ENCODE measurements around the gene SMTNL2.
A peak's percentile ranks its signal among the peaks of the same experiment; 100 is the strongest.
"Not testable (repeated sequence)": the region's sequence is repeated elsewhere in the genome, so short reads cannot be mapped to it uniquely, and the experiment has no call there.

The SMTNL2 gene

DNA sequence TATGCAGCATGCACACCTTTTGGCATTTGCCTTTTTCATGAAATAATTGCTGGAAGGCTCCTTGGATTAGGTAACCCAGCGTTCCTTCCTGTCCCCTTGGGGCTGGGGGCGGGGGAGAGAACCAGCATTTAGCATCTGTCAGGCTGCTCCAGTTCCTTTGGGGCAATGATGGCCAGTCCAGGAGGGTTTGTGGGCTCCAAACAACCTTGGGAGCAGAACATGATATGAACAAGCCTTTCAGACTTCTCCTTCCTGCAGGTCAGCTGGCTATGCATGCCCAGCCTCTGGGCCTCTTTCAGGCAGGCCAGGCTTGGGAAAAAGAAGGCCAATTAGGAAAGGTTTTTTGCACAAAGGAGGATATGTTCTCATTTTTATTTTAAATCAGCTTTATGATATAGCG, 1.1 kb upstream of the SMTNL2 start:
- Mint-ChIP-seq H3K36me3 (no peaks in the 10 kb centered on the region), H3K4me3 (peak overlapping the region; percentile 54), H3K4me1 (peaks cover 5% of the 10 kb centered on the region), H3K27ac (no peak overlapping the region), H3K9me3 (no peaks in the 10 kb centered on the region)
- DNase-seq (ENCODE audit: low spot score in 2 of 2) = no peak
- ATAC-seq = no peak

DNA sequence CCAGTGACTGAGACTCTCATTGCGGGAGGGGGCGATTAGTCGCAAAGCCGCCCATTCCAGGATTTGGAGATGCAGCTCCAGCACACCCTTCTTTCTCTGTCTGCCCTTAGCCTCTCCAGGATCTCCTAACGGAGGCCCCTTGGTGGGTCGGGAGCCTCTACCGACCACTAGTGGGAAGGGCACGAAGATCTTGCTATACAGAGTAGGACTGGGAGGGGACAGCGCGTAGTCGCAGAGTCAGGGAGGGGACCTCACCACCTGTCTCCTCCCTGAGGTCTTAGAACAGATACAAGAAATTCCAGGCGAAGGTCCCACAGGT, 588 bp upstream of the SMTNL2 start:
- Mint-ChIP-seq H3K4me1 (peaks cover 5% of the 10 kb centered on the region), H3K36me3 (no peaks in the 10 kb centered on the region), H3K4me3 (peak overlapping the region; percentile 54), H3K27ac (no peak overlapping the region), H3K9me3 (no peaks in the 10 kb centered on the region)
- peak; percentile 27 for ATAC-seq
- no peak for DNase-seq (ENCODE audit: low spot score in 2 of 2)

DNA sequence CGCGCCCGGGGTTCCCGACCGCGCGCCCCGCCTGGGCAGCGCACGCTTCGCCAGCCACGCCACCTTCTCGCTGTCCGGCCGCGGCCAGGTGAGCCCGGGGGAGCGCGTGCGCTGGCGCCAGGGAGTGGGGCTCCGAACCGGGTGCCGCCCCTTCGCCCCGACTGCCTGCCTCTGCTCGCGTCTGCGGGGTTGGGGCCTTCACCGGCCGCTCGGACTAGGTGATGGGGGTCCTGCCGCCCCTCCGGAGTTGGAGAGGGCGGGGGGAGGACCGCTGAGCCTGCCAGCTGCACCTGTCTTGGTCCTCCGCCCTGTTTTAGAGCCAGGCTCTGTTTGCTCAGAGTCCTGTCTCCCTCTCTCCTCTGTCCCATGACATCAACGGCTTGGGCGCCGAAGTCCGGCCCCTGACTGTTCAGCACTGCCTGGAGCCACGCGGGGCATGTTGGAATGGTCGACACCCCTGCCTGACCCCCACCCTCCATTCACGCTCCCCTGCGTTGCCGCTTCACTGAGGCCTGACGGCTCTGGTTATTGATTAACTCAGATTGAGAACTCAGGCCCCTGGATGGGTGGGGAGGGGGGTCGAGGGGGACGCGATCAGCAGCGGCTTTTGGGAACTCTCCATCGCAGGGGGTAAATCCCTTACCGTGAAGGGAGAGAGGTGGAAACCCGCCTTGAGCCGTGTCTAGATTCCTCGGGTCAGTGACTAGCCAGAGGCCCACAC, 748 bp downstream of the SMTNL2 start:
- no peaks in the 10 kb centered on the region for H3K36me3 Mint-ChIP-seq
- peak overlapping the region; percentile 39 for H3K4me3 Mint-ChIP-seq
- DNase-seq (ENCODE audit: low spot score in 2 of 2) = no peak

DNA sequence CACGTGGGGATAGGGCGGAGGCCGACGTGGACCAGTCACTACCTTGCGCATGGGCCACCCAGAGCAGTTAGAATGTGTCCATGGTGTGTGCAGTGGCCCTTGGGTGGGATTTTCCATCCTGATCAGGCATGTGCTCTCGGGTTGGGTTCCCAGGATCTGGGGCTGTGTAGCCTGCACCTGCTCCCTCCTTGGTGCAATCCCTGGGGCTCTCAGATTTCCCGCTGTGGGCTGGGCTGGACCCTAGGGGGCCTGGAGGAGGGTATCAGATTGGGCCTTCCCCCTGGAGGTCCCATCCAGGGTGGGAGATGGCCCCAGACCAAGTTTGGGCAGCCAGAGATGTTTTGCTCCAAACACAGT, 1.3 kb downstream of the SMTNL2 start:
- Mint-ChIP-seq H3K27ac (no peak overlapping the region), H3K4me1 (peaks cover 5% of the 10 kb centered on the region), H3K36me3 (no peaks in the 10 kb centered on the region), H3K4me3 (peak overlapping the region; percentile 39), H3K9me3 (no peaks in the 10 kb centered on the region)
- DNase-seq (ENCODE audit: low spot score in 2 of 2) = no peak
- no peak for ATAC-seq

More for the DNA sequence above, 748 bp downstream of the SMTNL2 start:
- Mint-ChIP-seq H3K4me1 (peaks cover 5% of the 10 kb centered on the region), H3K27ac (no peak overlapping the region), H3K9me3 (no peaks in the 10 kb centered on the region)
- no peak for ATAC-seq

DNA sequence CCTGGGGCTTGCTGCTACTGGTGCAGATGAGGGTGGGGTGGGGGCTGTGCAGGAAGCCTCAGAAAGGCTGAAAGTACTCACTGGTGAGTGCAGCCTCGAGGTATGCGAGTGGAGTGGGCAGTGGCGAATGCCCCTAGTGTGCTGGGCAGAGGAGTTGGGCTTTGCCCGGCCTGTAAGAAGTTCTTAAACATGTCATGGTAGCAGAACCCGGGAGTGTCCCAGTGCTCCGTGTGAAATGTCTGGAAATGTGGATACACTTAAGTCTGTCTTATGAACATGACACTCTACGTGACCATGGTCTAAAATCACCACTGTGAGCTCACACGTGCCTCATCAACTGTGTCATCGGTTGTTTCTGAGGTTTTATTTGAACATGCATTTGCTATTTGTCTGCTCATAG, 1.7 kb downstream of the SMTNL2 start:
- H3K27ac Mint-ChIP-seq = no peak overlapping the region

DNA sequence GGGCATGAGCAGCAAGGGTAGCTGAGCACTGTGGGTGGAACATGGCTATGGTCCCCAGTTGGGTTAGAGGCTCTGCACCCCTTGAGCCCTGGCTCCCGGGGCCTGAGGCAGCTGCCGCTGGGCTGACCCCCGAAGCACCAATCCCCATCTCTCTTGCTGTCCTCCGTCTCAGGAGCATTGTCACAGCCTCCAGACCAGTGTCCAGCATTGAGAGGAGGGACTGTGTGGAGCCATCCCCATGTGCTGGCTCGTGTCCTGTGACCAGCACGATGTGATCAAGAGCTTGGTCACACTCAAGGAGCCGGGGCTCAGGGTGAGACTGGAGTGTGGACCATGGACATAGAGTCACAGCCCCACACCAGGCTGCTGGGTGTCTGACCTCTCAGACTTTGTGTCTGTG, 2.9 kb downstream of the SMTNL2 start:
- peak; percentile 6 for ATAC-seq
- no peaks in the 10 kb centered on the region for H3K36me3 Mint-ChIP-seq

More for the DNA sequence above, 1.7 kb downstream of the SMTNL2 start:
- ATAC-seq = no peak
- Mint-ChIP-seq H3K9me3 (no peaks in the 10 kb centered on the region), H3K4me3 (no peak overlapping the region), H3K4me1 (peaks cover 5% of the 10 kb centered on the region), H3K36me3 (no peaks in the 10 kb centered on the region)
- no peak for DNase-seq (ENCODE audit: low spot score in 2 of 2)

DNA sequence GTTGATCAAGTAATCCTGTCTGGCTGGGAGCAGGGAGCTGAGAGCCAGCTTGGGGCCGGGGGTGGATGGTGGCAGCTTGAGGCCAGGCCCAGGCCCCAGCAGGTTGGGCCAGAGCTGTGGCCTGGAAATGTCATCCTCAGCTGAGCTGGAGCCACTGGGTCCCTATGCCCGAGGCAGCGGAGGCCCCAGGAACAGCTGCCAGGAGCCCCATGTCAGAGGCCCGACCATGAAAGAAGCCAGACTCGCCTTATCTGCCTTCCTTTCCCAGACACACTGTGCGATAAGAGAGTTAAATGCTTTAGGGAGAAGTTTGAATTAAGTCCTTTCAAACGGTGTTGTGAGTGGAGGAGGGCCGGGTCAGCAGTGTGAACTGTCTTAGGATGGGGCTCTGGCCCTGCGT, 3.5 kb downstream of the SMTNL2 start:
- H3K27ac Mint-ChIP-seq = no peak overlapping the region
- DNase-seq (ENCODE audit: low spot score in 2 of 2) = no peak
- H3K9me3 Mint-ChIP-seq = no peaks in the 10 kb centered on the region
- no peaks in the 10 kb centered on the region for H3K36me3 Mint-ChIP-seq
- H3K4me3 Mint-ChIP-seq = no peak overlapping the region
- H3K4me1 Mint-ChIP-seq = peaks cover 5% of the 10 kb centered on the region
- ATAC-seq = no peak

More for the DNA sequence above, 2.9 kb downstream of the SMTNL2 start:
- DNase-seq (ENCODE audit: low spot score in 2 of 2) = no peak
- H3K4me1 Mint-ChIP-seq = peaks cover 5% of the 10 kb centered on the region
- no peak overlapping the region for H3K4me3 Mint-ChIP-seq
- no peaks in the 10 kb centered on the region for H3K9me3 Mint-ChIP-seq
- H3K27ac Mint-ChIP-seq = no peak overlapping the region

DNA sequence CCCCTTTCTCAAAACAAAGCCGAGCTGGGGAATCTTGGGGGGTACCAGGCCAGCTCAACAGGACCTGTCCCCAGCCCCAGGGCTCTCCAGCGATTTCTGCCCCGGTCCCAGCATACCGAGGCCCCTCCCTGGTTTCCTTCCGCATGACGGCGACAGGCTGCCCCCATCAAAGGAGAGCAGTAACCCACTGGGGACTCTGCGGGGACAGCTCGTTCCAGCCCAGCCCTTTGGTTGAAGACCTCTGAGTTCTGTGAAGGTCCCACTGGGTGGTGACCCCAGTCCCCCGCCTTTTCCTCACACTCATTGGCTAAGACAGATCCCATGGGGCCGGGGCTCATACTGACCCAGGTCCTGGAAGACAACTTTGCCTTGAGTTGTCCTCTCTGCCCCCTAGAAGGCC, 4.1 kb downstream of the SMTNL2 start:
- no peak overlapping the region for H3K27ac Mint-ChIP-seq
- H3K9me3 Mint-ChIP-seq = no peaks in the 10 kb centered on the region
- DNase-seq (ENCODE audit: low spot score in 2 of 2) (no peak), ATAC-seq (no peak)
- no peak overlapping the region for H3K4me3 Mint-ChIP-seq
- H3K4me1 Mint-ChIP-seq = peaks cover 5% of the 10 kb centered on the region
- H3K36me3 Mint-ChIP-seq = no peaks in the 10 kb centered on the region

DNA sequence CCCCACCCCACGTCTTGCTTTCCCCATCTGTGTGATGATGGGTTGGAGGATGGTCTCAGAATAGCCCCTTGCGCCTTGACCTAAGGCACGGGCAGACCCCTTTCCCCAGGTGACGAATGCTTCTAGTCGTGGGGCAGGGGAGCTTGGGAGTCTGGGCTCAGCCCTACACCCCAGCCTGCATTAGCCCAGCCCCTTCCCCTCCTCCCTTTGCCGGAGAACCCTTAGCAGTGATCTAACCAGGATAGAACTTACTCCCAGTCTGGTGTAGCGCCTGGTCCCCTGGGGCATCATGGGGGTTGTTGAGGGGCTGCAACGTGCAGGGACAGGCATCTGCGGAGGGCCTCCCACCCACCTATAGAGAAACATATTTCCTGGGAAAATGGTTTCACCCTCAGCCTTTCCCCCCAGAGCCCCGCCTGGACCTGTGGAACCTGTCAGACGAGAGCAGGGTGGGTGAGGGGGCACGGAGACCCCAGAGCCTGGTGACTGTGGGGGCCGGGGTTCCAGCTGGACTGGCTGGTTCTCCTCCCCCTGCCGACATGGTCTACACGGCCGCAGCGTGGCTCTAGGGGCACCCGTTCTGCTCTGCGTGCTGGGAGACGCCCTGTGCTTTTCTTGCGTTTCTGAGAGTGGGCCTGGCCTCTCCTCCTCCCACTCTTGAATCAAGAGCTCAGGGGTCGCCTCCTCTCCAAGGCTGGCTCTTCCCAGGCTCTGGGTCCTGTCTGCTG, 4.7 kb downstream of the SMTNL2 start:
- no peak for ATAC-seq
- Mint-ChIP-seq H3K36me3 (no peaks in the 10 kb centered on the region), H3K9me3 (no peaks in the 10 kb centered on the region), H3K27ac (no peak overlapping the region), H3K4me3 (no peak overlapping the region), H3K4me1 (peaks cover 5% of the 10 kb centered on the region)
- no peak for DNase-seq (ENCODE audit: low spot score in 2 of 2)

DNA sequence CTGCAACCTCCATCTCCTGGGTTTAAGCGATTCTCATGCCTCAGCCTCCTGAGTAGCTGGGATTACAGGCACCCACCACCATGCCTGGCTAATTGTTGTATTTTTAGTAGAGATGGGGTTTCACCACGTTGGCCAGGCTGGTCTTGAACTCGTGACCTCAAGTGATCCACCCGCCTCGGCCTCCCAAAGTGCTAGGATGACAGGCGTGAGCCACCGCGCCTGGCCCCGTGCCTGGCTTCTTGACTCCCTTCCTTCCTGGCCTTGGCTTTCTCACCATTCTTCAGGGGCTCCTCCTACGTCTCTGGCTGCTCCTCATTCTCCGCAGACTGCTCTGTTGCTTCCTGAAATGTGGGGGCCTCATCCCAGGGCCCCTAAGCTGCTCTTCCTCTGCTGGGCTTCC, 5.7 kb downstream of the SMTNL2 start:
- H3K9me3 Mint-ChIP-seq; ATAC-seq; H3K4me1 Mint-ChIP-seq; H3K4me3 Mint-ChIP-seq; H3K36me3 Mint-ChIP-seq; H3K27ac Mint-ChIP-seq; DNase-seq (ENCODE audit: low spot score in 2 of 2): not testable (repeated sequence)

DNA sequence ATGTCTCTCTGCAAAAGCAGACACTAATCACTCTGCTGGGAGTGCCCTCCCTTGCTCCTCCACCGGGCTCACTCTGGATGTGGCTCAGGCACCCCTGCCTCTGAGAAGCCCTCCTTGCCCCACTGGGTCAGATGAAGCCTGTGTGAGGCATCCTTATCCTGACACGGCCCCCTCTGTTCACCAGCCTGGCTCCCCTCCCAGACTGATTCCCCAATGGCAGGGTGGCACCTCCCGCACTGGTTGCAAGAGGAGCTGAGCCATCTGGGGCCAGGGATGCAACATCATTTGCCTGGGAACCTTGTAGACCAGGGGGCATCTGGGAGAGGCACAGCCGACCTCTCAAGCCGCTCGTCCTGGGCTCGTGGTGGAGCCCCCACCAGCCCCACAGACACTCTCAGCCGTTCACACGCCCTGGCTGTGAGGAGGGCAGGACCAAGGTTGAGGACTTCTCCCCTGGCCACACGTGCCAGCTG, 6.7 kb downstream of the SMTNL2 start:
- no peaks in the 10 kb centered on the region for H3K36me3 Mint-ChIP-seq
- peaks cover 6% of the 10 kb centered on the region for H3K4me1 Mint-ChIP-seq
- DNase-seq (ENCODE audit: low spot score in 2 of 2) = no peak
- no peak overlapping the region for H3K27ac Mint-ChIP-seq
- no peaks in the 10 kb centered on the region for H3K9me3 Mint-ChIP-seq
- no peak overlapping the region for H3K4me3 Mint-ChIP-seq
- ATAC-seq = no peak

DNA sequence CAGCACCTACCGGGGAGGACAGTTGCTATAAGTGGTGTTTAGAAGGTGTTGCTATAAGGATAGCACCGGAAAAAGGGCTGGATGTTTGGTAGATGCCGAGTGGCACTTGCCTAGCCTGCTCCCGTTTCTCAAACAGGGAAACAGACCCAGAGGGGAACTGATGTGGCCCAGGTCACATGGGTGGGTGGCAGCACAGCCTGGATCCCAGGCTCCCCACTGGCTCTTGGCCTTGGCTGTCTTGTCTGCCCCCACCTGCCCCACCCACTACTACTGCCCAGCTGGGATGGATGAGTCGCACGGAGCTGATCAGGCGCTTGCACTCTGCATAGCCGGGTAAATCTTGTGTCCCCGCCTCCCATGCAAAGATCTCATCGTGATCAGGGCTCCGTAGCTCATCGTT, 7.2 kb downstream of the SMTNL2 start:
- Mint-ChIP-seq H3K36me3 (no peaks in the 10 kb centered on the region), H3K4me1 (peaks cover 6% of the 10 kb centered on the region), H3K4me3 (no peak overlapping the region), H3K9me3 (no peaks in the 10 kb centered on the region), H3K27ac (no peak overlapping the region)
- DNase-seq (ENCODE audit: low spot score in 2 of 2) = no peak
- no peak for ATAC-seq

DNA sequence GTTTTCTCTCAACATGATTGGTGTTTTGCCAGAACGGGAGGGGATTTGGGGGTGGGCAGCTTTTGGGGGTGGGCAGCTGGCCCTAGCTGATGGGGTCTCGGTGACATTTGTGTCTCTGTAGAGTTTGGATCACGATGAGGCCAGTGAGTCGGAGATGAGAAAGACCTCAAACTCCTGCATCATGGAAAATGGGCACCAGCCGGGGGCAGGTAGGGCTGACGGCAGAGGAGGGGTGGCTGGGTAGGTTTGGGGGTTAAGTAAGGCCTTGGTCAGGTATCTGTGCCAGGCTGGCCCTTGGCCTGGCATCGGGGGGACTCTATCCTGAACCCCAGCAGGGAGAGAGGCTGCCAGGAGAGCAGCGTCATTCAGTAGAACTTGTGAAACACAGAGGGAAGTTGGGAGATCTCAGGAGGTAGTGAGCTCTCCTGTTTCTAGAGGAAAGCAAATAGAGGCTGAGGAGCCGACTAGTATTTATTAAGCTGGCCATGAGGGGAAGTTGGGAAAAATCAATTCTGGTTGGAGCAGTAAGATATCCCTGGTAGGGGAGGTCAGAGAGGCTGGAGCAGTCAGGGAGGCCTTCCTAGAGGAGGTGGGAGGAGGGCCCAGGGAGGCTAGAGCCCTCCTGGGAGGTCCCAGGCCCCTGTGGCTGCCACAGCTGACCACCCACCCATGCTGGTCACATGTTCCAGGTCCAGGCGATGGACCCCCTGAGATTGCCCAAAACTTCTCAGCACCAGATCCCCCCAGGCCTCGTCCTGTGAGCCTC, 8.1 kb downstream of the SMTNL2 start:
- Mint-ChIP-seq H3K4me1 (peaks cover 6% of the 10 kb centered on the region), H3K4me3 (no peak overlapping the region), H3K9me3 (no peaks in the 10 kb centered on the region), H3K27ac (no peak overlapping the region), H3K36me3 (no peaks in the 10 kb centered on the region)
- ATAC-seq (no peak), DNase-seq (ENCODE audit: low spot score in 2 of 2) (no peak)

DNA sequence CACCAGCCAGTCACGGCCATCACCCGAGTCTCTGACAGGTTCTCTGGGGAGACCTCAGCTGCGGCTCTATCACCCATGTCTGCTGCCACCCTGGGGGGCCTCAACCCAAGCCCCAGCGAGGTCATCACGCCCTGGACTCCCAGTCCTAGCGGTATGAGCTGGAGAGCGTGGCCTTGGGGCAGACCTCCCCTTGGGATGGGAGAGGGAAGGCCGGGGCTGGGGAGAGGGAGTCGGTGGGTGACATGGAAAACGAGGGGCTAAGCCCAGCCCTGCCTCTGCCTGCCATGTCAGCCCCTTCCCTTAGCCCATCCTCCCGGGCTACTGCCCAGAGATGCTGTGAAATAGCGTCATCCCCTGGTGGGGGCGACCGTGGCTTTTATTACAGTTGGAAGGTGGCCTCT, 8.7 kb downstream of the SMTNL2 start:
- DNase-seq (ENCODE audit: low spot score in 2 of 2) = no peak
- Mint-ChIP-seq H3K27ac (no peak overlapping the region), H3K36me3 (no peaks in the 10 kb centered on the region), H3K4me3 (no peak overlapping the region), H3K4me1 (peaks cover 6% of the 10 kb centered on the region), H3K9me3 (no peaks in the 10 kb centered on the region)
- no peak for ATAC-seq

DNA sequence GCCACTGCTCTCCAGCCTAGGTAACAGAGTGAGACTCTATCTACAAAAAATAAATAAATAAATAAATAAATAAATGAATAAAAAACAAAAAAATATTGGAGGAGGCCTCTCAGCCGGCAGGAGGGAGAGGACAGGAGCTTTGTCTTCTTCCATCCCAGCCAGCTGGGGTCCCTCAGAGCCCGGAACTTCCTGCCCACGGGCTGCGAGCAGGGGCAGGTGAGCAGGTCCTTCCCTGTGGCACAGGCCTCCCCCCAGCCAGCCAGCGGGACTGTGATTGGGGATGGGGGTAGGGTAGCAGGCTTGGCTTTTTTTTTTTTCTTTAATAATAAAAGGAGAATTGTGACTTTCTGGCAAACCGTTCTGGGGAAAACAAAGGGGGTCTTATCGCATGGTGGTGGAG, 10.1 kb downstream of the SMTNL2 start:
- no peaks in the 10 kb centered on the region for H3K9me3 Mint-ChIP-seq
- H3K36me3 Mint-ChIP-seq = no peaks in the 10 kb centered on the region
- peaks cover 6% of the 10 kb centered on the region for H3K4me1 Mint-ChIP-seq
- ATAC-seq (no peak), DNase-seq (ENCODE audit: low spot score in 2 of 2) (no peak)
- no peak overlapping the region for H3K27ac Mint-ChIP-seq
- no peak overlapping the region for H3K4me3 Mint-ChIP-seq
